ENCODE results near the gene SLC26A4.

- TF ChIP-seq CTCF (IDR thresholded peaks at IDR 0.05) (no peak), POLR2A (IDR thresholded peaks at IDR 0.05) (no peak)
Observed at GRCh38 chr7:107744345-107744750, 83.7 kb downstream of the SLC26A4 start.
